Esophagus squamous epithelium (tissue), 4 donors: ENCODE results near the gene MOV10.
A peak's percentile ranks its signal among the peaks of the same experiment; 100 is the strongest.

ENCODE experiments used
- POLR2A ChIP-seq, 4 donors: fragments of 450-650 bp; IDR thresholded peaks; one replicate each; pipeline ENCODE4 v1.6.1; 2017; ENCODE audit warnings: antibody characterized with exemption in 4 of 4, mild to moderate bottlenecking in 4 of 4, moderate library complexity in 3 of 4
- TF ChIP-seq, protein P1 (sequence below), 6 experiments: fragments of 450-650 bp in 4 of 6; fragments of 200-600 bp in 2 of 6; sonication (generic) in 2 of 6; IDR thresholded peaks; one replicate each; pipeline ENCODE4 v1.5.1; 2016 to 2019; ENCODE audit warnings: antibody characterized with exemption in 6 of 6, mild to moderate bottlenecking in 4 of 6, moderate library complexity in 4 of 6

DNA sequence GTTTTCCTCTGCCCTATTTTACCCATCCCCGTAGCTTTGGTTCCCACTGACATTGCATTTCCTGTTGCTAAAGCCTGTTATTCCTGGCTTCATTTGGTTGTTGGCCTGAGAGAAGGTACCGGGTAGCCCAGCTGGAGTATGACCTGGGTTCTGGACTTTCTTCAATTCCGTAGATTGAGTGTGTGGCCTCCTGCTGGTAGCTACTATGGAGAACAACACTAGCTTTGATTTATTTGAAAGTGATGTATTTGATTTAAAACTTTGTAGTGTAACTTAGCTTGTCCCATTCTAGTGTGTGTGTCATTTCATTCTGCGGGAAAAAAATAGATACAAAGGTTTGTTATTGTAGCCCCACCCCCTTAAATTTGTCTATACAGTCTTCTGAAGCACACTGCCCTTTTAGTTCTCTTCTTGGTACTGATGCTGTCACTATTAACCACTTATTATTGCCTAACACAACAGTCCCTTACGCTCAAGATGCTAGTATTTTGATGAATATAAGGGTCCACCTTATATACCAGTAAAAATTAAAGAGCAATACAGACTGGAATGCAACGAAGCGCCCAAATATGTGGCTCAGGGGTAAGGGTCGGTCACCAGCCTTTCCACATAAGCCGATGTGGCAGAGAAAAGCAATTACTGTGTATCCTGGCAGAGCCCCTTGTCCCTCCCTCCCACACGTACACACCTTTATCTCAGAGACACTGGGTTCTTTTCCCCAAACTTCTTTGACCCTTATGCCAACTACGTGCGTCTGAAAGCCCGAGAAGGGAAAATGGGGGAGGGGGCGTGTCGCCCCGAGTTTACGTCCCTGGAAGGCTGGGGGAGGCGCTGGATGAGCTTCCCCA, 643 bp upstream of the MOV10 start:
- TF ChIP-seq, protein P1, sequence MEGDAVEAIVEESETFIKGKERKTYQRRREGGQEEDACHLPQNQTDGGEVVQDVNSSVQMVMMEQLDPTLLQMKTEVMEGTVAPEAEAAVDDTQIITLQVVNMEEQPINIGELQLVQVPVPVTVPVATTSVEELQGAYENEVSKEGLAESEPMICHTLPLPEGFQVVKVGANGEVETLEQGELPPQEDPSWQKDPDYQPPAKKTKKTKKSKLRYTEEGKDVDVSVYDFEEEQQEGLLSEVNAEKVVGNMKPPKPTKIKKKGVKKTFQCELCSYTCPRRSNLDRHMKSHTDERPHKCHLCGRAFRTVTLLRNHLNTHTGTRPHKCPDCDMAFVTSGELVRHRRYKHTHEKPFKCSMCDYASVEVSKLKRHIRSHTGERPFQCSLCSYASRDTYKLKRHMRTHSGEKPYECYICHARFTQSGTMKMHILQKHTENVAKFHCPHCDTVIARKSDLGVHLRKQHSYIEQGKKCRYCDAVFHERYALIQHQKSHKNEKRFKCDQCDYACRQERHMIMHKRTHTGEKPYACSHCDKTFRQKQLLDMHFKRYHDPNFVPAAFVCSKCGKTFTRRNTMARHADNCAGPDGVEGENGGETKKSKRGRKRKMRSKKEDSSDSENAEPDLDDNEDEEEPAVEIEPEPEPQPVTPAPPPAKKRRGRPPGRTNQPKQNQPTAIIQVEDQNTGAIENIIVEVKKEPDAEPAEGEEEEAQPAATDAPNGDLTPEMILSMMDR (IDR thresholded peaks at IDR 0.05) = peak in 5 of 6 experiments; percentile 24 to 58 (median 39)
- no peak for TF ChIP-seq POLR2A (IDR thresholded peaks at IDR 0.05)
